GM21529 (cell line): ENCODE measurements around the gene MDP1.
"Not testable (repeated sequence)": the region's sequence is repeated elsewhere in the genome, so short reads cannot be mapped to it uniquely, and the experiment has no call there.

Source experiments
- ATAC-seq: cut with Tn5 transposase; IDR thresholded peaks from one replicate; pipeline ENCODE4 v1.9.1; 2021; ENCODE audit not compliant: unreplicated experiment

MDP1 gene

DNA sequence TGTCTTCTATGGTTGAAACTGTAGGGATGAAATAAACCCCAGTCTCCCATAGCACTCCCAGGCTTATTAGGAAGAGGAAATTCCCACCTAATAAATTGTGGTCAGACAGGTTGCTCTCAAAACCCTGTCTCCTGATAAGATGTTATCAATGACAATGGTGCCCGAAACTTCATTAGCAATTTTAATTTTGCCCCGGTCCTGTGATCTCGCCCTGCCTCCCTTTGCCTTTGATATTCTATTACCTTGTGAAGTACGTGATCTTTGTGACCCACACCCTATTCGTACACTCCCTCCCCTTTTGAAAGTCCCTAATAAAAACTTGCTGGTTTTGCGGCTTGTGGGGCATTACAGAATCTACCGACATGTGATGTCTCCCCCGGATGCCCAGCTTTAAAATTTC, 13.3 kb downstream of the MDP1 start:
- not testable (repeated sequence) for ATAC-seq

DNA sequence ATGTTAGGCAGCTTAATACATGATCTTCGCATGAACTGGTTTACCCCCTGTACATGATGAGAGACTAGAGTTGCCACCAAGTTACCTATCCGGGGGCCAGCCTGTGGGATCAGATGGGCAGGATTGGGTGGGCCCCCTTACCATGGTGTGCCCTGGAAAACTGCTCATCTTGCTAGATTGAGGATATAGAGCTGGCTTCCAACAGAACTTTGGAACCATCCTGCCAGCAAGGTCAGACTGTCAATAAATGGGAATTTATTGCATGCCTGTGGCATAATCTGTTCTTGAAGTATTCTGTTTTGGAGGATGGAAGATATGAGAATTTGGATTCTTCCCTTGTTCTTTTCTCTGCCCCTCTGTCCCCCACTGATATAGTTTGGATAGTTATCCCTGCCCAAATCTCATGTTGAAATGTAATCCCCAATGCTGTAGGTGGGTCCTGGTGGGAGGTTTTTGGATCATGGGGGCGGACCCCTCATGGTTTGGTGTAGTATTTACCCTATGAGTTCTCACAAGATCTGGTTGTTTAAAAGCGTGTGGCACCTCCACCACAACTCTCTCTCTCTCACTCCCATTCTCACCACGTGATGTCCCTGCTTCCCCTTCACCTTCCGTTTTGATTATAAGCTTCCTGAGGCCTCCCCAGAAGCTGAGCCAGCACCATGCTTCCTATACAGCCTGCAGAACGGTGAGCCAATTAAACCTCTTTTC, 16.9 kb downstream of the MDP1 start:
- ATAC-seq = no peak

DNA sequence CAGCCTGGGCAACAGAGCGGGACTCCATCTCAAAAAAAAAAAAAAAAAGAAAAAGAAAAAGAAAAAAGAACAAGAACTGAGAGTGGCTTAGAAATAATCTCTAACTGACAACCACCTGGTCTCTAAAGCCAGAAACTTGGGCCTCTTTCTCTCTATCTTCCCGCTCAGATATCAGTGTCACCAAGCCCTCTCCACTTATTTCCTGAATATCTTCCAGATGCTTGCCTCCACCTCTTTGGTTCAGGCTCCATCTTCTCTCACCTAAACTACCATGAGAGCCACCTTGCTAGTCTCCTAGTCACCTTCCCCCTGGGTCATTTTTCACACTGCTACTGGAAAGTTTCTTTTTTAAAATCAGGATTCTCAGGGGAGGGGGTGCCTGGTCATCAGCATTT, 18.8 kb downstream of the MDP1 start:
- ATAC-seq = no peak

DNA sequence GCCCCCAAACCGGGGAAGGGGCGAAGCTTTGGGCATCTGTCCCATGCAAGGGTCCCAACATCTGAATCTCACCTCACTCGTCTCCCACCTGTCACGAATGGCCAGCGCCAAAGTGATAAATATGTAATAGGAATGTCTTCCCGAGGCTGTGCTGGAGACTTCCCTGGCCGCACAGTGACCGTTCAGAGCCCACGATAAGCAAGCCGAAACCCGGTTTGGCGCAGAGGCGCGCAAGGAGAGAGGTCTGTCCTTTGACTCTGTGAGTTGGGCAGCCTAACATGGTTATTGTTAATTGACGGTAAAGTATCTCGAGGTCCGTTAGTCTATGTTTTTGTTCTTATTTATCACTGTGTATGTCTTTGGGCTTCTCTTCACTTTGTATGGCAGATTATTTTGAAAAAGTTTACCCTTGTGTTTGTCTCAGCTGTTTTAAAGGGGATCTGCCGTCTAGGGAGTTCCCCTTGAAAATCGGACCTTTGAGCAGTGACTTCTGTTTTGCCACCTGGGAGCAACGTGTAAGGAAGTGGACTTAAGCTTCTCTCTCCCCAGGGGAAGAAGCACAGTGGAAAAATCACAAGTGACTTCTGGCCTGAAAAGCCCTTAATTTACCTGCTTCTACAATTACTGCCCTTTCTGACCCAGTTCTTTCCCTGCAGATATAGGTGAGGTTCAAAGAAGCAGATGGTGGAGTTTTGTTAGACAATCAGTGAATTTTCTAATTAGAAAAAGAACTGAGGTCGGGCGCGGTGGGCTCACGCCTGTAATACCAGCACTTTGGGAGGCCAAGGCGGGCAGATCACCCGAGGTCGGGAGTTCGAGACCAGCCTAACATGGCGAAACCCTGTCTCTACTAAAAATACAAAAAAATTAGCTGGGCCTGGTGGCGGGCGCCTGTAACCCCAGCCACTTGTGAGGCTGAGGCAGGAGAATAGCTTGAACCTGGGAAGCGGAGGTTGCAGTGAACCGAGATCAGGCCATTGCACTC, 19.5 kb downstream of the MDP1 start:
- peak; percentile 35 for ATAC-seq

DNA sequence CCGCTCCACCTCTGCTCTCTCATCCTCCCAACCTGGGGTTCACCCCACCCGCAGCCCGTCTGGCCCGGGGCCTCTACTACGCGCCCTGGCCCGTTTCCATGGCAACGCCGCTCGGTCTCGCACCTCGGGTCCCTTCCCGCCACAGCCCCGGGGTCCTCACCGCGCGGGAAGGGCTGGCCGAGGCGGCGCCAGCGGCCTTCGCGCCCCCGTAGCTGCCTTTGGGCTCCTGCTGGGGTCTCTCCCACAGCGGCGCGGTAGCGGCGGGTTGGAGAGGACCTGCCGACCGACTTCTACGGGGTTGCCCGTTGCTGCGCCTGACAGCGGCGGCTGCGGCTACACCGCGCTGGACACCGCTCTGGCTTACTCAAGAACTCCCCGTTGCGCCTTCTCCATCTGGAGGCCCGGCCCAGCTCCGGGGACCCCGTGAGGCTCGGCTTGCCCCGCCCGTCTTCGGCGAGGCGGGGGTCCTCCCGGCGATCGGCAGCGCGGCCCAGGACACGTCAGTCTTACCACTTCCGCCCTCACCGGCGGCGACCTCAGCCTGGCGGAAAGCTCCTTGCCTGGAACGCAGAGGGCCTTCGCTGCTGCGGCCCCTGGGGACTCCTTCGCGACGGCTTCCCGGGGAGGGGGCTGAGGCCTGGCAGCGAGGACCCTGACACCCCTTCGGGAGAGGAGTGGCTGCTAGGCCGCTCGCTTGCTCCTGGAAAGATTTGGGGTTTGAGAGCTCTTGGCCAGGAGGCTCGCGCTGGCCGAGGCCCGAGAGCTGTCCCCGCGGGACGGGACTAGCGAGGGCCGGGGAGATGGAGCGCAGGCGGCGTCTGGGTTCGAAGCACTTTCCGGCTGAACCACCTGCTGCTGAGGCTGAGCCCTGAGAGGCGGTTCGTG, 20.4 kb downstream of the MDP1 start, which contains the start of gene TM9SF1:
TM9SF1 (minus strand) TSS at position 256 of the 885 bp plus-strand sequence. CDS start 422 bp downstream, outside the sequence.
- ATAC-seq = peak; percentile 83

- no peak for ATAC-seq
Measured at GRCh38 chr14:24194873-24195185, 21.0 kb downstream of the MDP1 start.

- no peak for ATAC-seq
Measured at GRCh38 chr14:24194186-24194872, 21.5 kb downstream of the MDP1 start.

GRCh38 chr14:24192933-24193332, 22.9 kb downstream of the MDP1 start:
- no peak for ATAC-seq

GRCh38 chr14:24190416-24190815, 25.4 kb downstream of the MDP1 start:
- ATAC-seq = no peak

DNA sequence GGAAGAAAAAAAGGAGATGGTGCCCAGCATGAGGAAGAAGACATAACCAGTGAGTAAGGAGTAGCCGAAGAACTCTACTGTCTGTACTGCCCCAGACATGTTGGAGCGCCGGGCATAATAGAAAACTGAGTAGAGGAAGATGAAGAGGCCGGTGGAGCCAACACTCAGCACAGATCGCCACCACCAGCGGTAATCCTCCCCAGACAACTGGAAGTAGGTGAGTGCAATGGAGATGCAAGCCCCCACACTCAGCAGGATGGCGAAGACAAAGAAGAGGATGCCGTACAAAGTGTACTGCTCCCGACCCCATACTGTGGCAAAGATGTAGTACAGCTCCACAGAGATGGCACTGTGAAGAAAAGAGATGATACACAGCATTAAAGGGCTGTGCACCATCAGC, 26.4 kb downstream of the MDP1 start:
- no peak for ATAC-seq

DNA sequence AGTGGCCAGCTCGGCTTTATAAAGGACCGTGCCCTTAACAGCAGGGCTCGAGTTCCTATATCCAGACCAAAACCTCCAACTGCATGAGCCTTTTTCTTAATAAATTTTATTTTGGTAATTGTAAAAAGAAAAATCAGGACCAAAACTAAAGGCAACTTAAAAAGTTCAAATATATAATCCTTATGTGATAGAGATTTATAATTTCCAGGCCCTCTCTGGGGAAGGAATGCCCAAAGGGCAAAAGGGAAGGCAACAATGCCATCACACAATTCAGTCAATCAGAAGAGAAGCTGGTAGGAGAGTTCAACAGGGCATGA, 26.8 kb downstream of the MDP1 start:
- ATAC-seq = no peak

DNA sequence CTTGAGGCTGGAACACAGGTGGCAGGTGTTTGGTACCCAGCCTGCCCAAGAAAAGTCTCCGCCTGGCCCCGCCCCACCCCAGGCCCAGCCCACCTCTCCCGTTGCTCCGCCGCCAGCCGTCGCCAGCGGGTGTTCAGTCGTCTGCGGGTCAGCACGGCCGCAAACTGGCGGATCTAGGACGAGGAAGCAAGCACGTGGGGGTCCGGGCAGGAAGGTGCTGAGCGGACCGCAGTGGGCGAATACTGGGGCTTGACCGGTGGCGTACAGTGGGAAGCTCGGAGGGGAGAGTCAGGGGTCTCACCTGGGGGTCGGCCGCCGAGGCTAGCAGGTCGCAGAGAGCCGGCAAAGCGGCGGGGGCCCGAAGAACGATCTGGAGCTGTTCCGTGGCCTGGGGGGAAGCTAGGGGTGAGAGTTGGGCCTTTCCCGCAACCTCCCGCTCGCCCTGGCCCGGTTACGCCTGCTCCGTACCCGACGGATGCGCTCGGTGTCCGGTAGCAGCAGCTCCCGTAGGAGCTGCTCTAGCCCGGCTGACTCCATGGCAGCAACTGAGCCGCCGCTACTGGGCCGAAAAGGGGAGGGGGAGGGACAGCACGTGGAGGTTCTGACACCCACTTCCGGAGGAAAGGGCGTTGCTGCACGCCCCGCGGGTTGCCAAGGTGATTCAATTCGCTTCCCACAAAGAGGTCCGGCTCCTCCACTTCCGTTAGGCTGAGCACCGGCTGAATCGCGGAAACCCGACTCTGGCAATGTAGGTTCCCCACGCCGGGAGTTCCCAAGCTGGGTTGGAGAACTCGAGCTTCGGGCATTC, 27.4 kb downstream of the MDP1 start, which contains the start of gene IPO4:
IPO4 (minus strand) TSS at position 566 of the 808 bp plus-strand sequence; CDS start at position 537, 29 bp downstream.
- ATAC-seq = peak; percentile 85

GRCh38 chr14:24187539-24187915, 28.3 kb downstream of the MDP1 start:
- no peak for ATAC-seq

DNA sequence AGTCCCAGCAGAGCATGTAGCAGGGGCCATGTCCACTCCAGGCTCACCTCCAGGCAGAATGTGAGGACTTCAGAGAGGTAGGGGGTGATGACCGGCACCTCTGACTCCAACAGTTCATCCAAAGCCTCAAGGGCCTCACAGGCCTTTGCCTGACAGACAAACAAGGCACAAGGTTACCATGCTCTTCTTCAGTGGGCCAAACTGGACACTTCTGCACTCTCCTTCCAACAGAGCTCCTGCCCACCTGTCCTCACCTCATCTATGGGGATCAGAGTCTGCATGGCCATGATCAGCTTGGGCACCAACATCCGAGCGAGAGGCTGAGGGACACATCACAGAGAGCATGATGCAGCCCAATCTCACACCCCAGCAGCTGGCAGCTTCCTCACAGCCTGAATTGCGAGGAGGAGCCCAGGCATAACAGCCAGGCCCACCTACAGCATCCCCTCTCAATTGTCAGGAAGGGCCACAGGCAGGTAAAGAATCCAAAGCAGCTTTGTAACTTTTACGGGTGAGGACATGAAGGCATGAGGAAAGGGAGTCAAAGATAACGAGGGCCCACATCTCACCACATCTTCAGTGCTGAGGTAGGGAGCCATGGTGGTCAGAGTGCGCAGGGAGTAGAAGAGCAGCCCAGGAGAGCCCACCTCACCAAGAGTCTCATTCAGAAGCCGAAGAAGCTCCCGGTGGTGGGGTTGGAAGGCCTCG, 28.9 kb downstream of the MDP1 start:
- ATAC-seq = no peak

DNA sequence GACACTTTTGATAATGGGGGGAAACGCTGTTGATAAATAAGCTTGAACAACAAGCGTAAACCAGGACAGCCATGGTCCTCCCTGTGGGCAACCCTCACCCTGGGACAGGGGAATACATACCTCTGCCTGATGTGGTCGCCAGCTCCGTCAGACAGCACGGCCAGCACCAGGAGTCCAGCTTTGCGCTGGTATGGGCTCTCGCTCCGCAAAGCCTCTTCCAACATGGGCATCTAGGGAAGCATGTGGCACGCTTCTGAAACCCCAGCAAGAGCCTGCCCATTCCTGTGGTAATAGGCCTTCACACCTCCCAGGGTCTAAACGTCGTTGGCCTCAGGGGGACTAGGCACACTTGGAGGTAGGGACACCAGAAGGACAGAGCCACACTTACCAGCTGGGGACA, 30.1 kb downstream of the MDP1 start:
- ATAC-seq = no peak

- ATAC-seq = no peak
Measured at GRCh38 chr14:24185026-24185425, 30.8 kb downstream of the MDP1 start.

DNA sequence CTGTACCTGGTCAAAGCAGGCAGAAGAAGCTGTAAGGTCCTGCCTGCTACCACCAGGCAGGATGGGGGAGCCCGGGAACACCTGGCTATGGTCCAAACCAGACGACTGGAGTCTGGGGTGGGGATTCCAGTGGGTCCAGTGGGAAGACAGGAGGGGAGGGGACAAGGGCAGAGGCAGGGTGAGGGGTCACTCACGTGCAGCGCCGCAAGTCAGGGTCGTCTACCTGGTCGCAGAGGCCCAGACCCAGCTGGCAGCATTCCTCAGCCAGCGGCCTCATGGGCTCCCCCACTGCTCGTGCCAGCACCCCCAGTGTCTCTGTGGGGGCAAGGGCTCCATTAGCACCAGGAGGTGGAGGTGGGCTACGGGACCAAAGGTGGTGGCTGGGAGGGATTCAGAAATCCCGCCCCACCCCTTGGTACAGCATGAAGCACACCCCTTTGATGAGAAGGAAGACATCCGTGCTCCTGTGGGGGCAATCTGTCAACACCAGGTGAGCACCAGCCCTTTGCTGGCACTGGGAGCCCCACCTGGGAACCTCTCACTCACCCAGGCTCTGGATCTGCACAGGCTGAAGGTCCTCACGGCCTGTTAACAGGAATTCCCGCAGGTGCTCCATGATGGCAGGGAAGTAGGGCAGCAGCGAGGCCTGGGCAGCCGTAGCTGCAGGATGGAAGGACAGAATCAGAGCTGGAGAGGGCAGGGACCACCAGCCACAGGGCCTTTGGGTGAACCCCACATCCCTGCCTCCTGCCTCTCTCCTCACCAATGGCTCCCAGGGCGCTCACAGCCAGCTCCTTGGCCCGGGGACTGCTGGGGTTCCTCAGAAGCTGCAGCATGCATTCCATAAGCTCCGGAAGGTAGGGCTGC, 31.5 kb downstream of the MDP1 start:
- no peak for ATAC-seq

GRCh38 chr14:24183014-24183481, 32.8 kb downstream of the MDP1 start:
- ATAC-seq = no peak
